Measurements from ENCODE around the gene TTBK2. TPM values are rescaled to one million over a fixed set of nuclear protein-coding genes. Genes with fewer than 3 reads are reported as not detected.

TTBK2 gene
- polyA plus RNA-seq, 1 donor (not counting 4 experiments of a cell fraction or from before 2014, with no cell fraction given), result 7.3 TPM

- H3K27me3 ChIP-seq (ENCODE audit: control insufficient read depth, extremely low read depth, insufficient read depth, low read length), result no peaks in the 10 kb centered on the region
- H3K9ac ChIP-seq (ENCODE audit: control insufficient read depth, extremely low read depth, insufficient read depth, low read length), result no peak overlapping the region
- no peaks in the 10 kb centered on the region for H3K79me2 ChIP-seq (ENCODE audit: control insufficient read depth, insufficient read depth, low read length)
- H3K36me3 ChIP-seq (ENCODE audit: control insufficient read depth in 2 of 2, extremely low read depth in 1 of 2, insufficient read depth in 2 of 2, low read length in 2 of 2), result peaks cover 4 to 5% of the 10 kb centered on the region in 2 experiments
- H3K27ac ChIP-seq (ENCODE audit: control insufficient read depth, insufficient read depth, low read length), result no peak overlapping the region
- H3K4me2 ChIP-seq (ENCODE audit: control insufficient read depth, extremely low read depth, insufficient read depth, low read depth, low read length), result no peak overlapping the region
- peaks cover 9% of the 10 kb centered on the region for H3K4me1 ChIP-seq (ENCODE audit: control insufficient read depth, extremely low read depth, insufficient read depth, low read length)
- H2AFZ ChIP-seq (ENCODE audit: control insufficient read depth, low read length), result no peak overlapping the region
- no peaks in the 10 kb centered on the region for H3K9me3 ChIP-seq (ENCODE audit: control insufficient read depth, low read depth, low read length)
- dilution Hi-C loops (cut with MboI; ENCODE audit: extremely low pct_ligation_motif_present, low sequenced_read_pairs), result no loop called here
- no peaks in the 10 kb centered on the region for H3K9me1 ChIP-seq (ENCODE audit: control insufficient read depth, extremely low read depth, insufficient read depth, low read length)
- H3K4me3 ChIP-seq (ENCODE audit: control insufficient read depth in 2 of 3, extremely low read depth in 1 of 3, insufficient read depth in 2 of 3, low read depth in 1 of 3, low read length in 3 of 3), result no peak overlapping the region
- no peak for TF ChIP-seq CTCF (optimal IDR thresholded peaks at IDR 0.05 in 1 of 3, IDR thresholded peaks at IDR 0.05 in 1 of 3, conservative IDR thresholded peaks at IDR 0.05 in 1 of 3; ENCODE audit: extremely low read depth in 1 of 3, insufficient read depth in 2 of 3, low read length in 3 of 3)
- TF ChIP-seq EZH2 (IDR thresholded peaks at IDR 0.05; ENCODE audit: low read length), result no peak
- no peaks in the 10 kb centered on the region for H4K20me1 ChIP-seq (ENCODE audit: control insufficient read depth, extremely low read depth, insufficient read depth, low read length)
- DNase-seq (ENCODE audit: low read depth, low spot score) (no peak), FAIRE-seq (peak; percentile 67)
These were observed 123.4 kb downstream of the TTBK2 start for GRCh38 chr15:42796955-42797782.

DNA sequence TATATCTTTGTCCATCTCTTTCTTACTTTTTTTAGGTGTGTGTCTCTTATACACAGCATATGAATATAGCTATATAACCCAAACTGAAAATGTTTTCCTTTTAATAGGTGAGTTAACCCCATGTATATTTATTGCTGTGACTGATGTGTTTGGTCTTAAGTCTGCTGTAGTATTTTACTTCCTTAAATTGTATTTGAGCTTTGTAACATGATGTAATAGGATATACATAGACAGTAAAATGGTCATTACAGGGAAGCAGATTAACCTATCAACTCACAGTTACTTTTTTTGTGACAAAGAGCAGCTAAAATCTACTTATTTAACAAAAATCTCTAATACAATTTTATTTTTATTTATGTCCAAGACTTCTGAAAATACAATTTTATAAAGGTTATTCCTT lies 131.9 kb downstream of the TTBK2 start:
- H3K79me2 ChIP-seq (ENCODE audit: control insufficient read depth, insufficient read depth, low read length), result no peaks in the 10 kb centered on the region
- TF ChIP-seq EZH2 (IDR thresholded peaks at IDR 0.05; ENCODE audit: low read length) (no peak), CTCF (optimal IDR thresholded peaks at IDR 0.05 in 1 of 3, IDR thresholded peaks at IDR 0.05 in 1 of 3, conservative IDR thresholded peaks at IDR 0.05 in 1 of 3; ENCODE audit: extremely low read depth in 1 of 3, insufficient read depth in 2 of 3, low read length in 3 of 3) (no peak)
- no peak for DNase-seq (ENCODE audit: low read depth, low spot score)
- dilution Hi-C loops (cut with MboI; ENCODE audit: extremely low pct_ligation_motif_present, low sequenced_read_pairs), result no loop called here
- H2AFZ ChIP-seq (ENCODE audit: control insufficient read depth, low read length), result no peak overlapping the region
- H4K20me1 ChIP-seq (ENCODE audit: control insufficient read depth, extremely low read depth, insufficient read depth, low read length), result no peaks in the 10 kb centered on the region
- no peak overlapping the region for H3K4me2 ChIP-seq (ENCODE audit: control insufficient read depth, extremely low read depth, insufficient read depth, low read depth, low read length)
- no peaks in the 10 kb centered on the region for H3K9me1 ChIP-seq (ENCODE audit: control insufficient read depth, extremely low read depth, insufficient read depth, low read length)
- no peaks in the 10 kb centered on the region for H3K27me3 ChIP-seq (ENCODE audit: control insufficient read depth, extremely low read depth, insufficient read depth, low read length)
- H3K4me1 ChIP-seq (ENCODE audit: control insufficient read depth, extremely low read depth, insufficient read depth, low read length), result no peaks in the 10 kb centered on the region
- no peak overlapping the region for H3K4me3 ChIP-seq (ENCODE audit: control insufficient read depth in 2 of 3, extremely low read depth in 1 of 3, insufficient read depth in 2 of 3, low read depth in 1 of 3, low read length in 3 of 3)
- no peaks in the 10 kb centered on the region for H3K36me3 ChIP-seq (ENCODE audit: control insufficient read depth in 2 of 2, extremely low read depth in 1 of 2, insufficient read depth in 2 of 2, low read length in 2 of 2)
- H3K9ac ChIP-seq (ENCODE audit: control insufficient read depth, extremely low read depth, insufficient read depth, low read length), result no peak overlapping the region
- H3K27ac ChIP-seq (ENCODE audit: control insufficient read depth, insufficient read depth, low read length), result no peak overlapping the region
- H3K9me3 ChIP-seq (ENCODE audit: control insufficient read depth, low read depth, low read length), result no peaks in the 10 kb centered on the region
- no peak for FAIRE-seq

Measured in keratinocyte (primary cell).